CD4-positive, alpha-beta memory T cell (primary cell): ENCODE measurements around the gene MYOCOS. TPM values are rescaled to one million over a fixed set of nuclear protein-coding genes. Genes with fewer than 3 reads are reported as not detected.

ENCODE experiments used
- CTCF ChIA-PET: fragments of 350-600 bp; sonication (Branson Sonifier 250); formaldehyde crosslinking; loops from one replicate; lab custom pipeline; 2021; ENCODE audit warnings: inconsistent platforms; ENCODE audit not compliant: partially characterized antibody; lab: Charles Lee
- POLR2A ChIA-PET: fragments of 350-600 bp; sonication (Branson Sonifier 250); formaldehyde crosslinking; loops from one replicate; lab custom pipeline; 2021; ENCODE audit not compliant: partially characterized antibody; lab: Charles Lee
- DNase-seq, 5 donors: peaks; one replicate each; pipeline versions ENCODE4 v3.0.0 to v3.0.0-alpha.2; 2020 to 2022; ENCODE audit warnings: mixed read lengths in 1 of 5
- H3K27ac ChIP-seq: one replicate; pipeline ENCODE4 v1.7.0; 2013; ENCODE audit warnings: low read depth, low read length
- H3K27me3 ChIP-seq: 2 replicates; pipeline ENCODE4 v1.7.0; 2013; ENCODE audit warnings: mild to moderate bottlenecking, low read length, moderate library complexity; ENCODE audit not compliant: insufficient read depth
- H3K36me3 ChIP-seq: 2 replicates; pipeline ENCODE4 v1.7.0; 2013; ENCODE audit warnings: mild to moderate bottlenecking, low read length, moderate library complexity; ENCODE audit not compliant: insufficient read depth
- H3K4me1 ChIP-seq: 2 replicates; pipeline ENCODE4 v1.7.0; 2013; ENCODE audit warnings: mild to moderate bottlenecking, low read length, moderate library complexity; ENCODE audit not compliant: insufficient read depth
- H3K4me3 ChIP-seq, 2 donors: one replicate each; pipeline ENCODE4 v1.7.0; 2013; ENCODE audit warnings: low read length in 2 of 2, mild to moderate bottlenecking in 1 of 2
- H3K9me3 ChIP-seq, 2 donors: one replicate each; pipeline ENCODE4 v1.7.0; 2013; ENCODE audit warnings: low read length in 2 of 2, control low read depth in 1 of 2; ENCODE audit not compliant: control insufficient read depth in 1 of 2
- H3K27ac Mint-ChIP-seq, 7 donors: one replicate each; pipeline ENCODE4 v1.8.0; 2020 to 2021; ENCODE audit warnings: mixed read lengths in 7 of 7, mild to moderate bottlenecking in 6 of 7, inconsistent platforms in 3 of 7, moderate library complexity in 3 of 7
- H3K27me3 Mint-ChIP-seq, 2 donors: one replicate each; pipeline ENCODE4 v1.8.0; 2020 to 2021; ENCODE audit warnings: mixed read lengths in 2 of 2
- H3K36me3 Mint-ChIP-seq, 2 donors: one replicate each; pipeline ENCODE4 v1.8.0; 2020 to 2021; ENCODE audit warnings: mixed read lengths in 2 of 2, inconsistent platforms in 1 of 2, mild to moderate bottlenecking in 1 of 2
- H3K4me1 Mint-ChIP-seq, 4 donors: one replicate each; pipeline ENCODE4 v1.8.0; 2020 to 2021; ENCODE audit warnings: mixed read lengths in 4 of 4, mild to moderate bottlenecking in 1 of 4
- H3K4me3 Mint-ChIP-seq, 8 donors: one replicate each; pipeline ENCODE4 v1.8.0; 2020 to 2021; ENCODE audit warnings: mixed read lengths in 8 of 8, mild to moderate bottlenecking in 7 of 8, moderate library complexity in 6 of 8, inconsistent platforms in 3 of 8
- H3K9me3 Mint-ChIP-seq, 8 donors: one replicate each; pipeline ENCODE4 v1.8.0; 2020 to 2021; ENCODE audit warnings: mixed read lengths in 8 of 8, mild to moderate bottlenecking in 5 of 8, inconsistent platforms in 3 of 8, moderate library complexity in 1 of 8
- intact Hi-C: fragments of 100-400 bp; cut with micrococcal nuclease; formaldehyde crosslinking; loops from one replicate; pipeline ENCODE4 v1.15.1; 2023
- polyA plus RNA-seq, 2 donors: library from polyadenylated mRNA; unstranded; fragments of 300-500 nt; fragmentation: Illumina TruSeq; gene quantifications; one replicate each; pipeline ENCODE4 v1.2.3, GENCODE V29; 2021
- total RNA-seq, 2 experiments: library from RNA; stranded (reverse); gene quantifications; one replicate each; pipeline ENCODE4 v1.2.3, GENCODE V29; 2021

The MYOCOS gene
- total and polyA plus RNA-seq, 4 experiments from 2014 or later = 0.20 to 0.22 TPM; not detected in 2

DNA sequence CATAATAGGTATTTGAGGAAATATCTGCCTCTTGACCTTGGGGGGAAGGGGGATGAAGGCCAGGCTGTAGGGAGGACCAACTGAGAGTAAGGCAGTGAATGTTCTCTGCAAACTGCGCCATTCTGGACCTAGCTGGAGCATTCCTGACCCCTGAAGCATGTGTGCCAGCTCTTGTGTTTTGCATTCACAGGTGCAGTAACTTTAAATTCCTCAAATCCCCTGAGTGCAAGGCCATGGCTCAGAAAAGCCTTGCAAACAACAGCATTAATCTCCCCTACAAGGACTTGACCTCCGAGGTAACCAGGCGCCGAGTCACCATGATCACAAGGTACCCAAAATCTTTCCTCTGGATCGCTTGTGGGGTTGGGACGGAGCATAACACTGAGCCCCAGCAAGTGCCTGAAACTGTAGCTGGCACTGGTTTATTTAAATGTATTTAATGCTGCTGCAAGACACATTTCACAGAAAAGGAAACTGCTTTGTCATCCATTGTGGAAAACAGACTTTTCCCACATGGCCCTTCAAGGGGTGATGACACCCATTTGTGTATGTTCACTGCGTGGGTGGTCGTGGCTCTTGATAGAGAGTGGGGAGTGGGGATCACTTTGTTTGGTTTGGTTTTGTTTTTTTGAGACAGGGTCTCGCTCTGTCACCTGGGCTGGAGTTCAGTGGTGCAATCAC, 1.7 kb downstream of the MYOCOS start:
- POLR2A ChIA-PET = no interaction called here
- no peaks in the 10 kb centered on the region for H3K9me3 ChIP-seq
- no peak overlapping the region for H3K4me3 ChIP-seq
- H3K27me3 ChIP-seq = no peaks in the 10 kb centered on the region
- no peaks in the 10 kb centered on the region for H3K4me1 Mint-ChIP-seq
- H3K36me3 ChIP-seq = no peaks in the 10 kb centered on the region
- H3K9me3 Mint-ChIP-seq = no peaks in the 10 kb centered on the region
- H3K27ac ChIP-seq = no peak overlapping the region
- H3K27ac Mint-ChIP-seq = no peak overlapping the region
- no peak for DNase-seq
- H3K27me3 Mint-ChIP-seq = peaks cover 4 to 10% of the 10 kb centered on the region in 2 donors
- intact Hi-C loops = no loop called here
- no peaks in the 10 kb centered on the region for H3K36me3 Mint-ChIP-seq
- no peaks in the 10 kb centered on the region for H3K4me1 ChIP-seq
- H3K4me3 Mint-ChIP-seq = no peak overlapping the region
- CTCF ChIA-PET = no interaction called here

DNA sequence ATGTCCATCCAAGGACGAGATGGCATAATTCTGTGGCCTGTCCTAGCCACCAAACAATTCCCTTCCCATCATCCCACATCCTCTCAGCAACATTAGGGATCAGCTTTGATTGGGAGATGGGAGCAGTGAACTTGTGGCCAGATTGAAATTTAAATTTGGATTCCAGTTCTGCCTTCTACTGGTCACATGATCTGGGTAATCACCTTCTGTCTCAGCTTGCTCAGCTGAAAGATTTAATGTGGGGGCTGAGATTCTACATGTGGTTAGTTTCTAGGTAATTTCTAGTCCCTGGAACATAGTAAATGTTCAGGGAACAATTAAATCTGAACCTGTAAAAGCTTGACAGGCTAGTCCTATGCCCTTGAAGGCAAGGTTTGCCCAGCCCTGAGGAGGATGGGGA, 3.2 kb downstream of the MYOCOS start:
- Mint-ChIP-seq H3K4me3 (no peak overlapping the region), H3K9me3 (no peaks in the 10 kb centered on the region), H3K27me3 (peaks cover 8 to 19% of the 10 kb centered on the region in 2 donors), H3K27ac (no peak overlapping the region), H3K4me1 (no peaks in the 10 kb centered on the region), H3K36me3 (no peaks in the 10 kb centered on the region)
- H3K4me3 ChIP-seq = no peak overlapping the region
- H3K36me3 ChIP-seq = no peaks in the 10 kb centered on the region
- no peak overlapping the region for H3K27ac ChIP-seq
- no peaks in the 10 kb centered on the region for H3K27me3 ChIP-seq
- intact Hi-C loops = no loop called here
- POLR2A ChIA-PET = no interaction called here
- CTCF ChIA-PET = no interaction called here
- no peaks in the 10 kb centered on the region for H3K9me3 ChIP-seq
- DNase-seq = no peak
- H3K4me1 ChIP-seq = no peaks in the 10 kb centered on the region

DNA sequence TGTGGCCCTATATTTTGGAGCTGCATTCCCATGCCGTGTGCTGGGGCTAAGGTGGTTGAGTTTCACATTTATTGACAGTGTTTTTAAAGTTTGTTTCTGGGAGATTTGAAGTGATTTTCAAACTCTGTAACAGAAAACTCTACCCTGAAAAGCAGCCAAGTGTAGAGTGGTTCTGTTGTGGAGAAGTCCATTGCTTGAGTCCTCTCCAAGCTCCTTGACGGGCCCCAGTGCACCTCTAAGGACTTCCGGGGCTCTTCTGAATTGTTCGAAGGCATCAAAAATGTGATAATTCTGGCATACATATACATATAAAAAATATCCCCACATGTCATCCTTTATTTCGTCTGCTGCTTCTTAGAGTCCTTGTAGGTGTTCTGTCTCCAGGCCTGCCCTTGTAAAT, 5.0 kb downstream of the MYOCOS start:
- no peak for DNase-seq
- Histone ChIP-seq H3K4me1 (no peaks in the 10 kb centered on the region), H3K9me3 (no peaks in the 10 kb centered on the region), H3K36me3 (no peaks in the 10 kb centered on the region), H3K27me3 (no peaks in the 10 kb centered on the region), H3K27ac (no peak overlapping the region), H3K4me3 (no peak overlapping the region)
- Mint-ChIP-seq H3K36me3 (no peaks in the 10 kb centered on the region), H3K4me1 (no peaks in the 10 kb centered on the region), H3K4me3 (no peak overlapping the region), H3K9me3 (peaks cover 0 to under 1% (median 0%) of the 10 kb centered on the region in 8 donors), H3K27ac (no peak overlapping the region), H3K27me3 (peaks cover 12 to 26% of the 10 kb centered on the region in 2 donors)
- ChIA-PET POLR2A (no interaction called here), CTCF (no interaction called here)
- intact Hi-C loops = no loop called here

DNA sequence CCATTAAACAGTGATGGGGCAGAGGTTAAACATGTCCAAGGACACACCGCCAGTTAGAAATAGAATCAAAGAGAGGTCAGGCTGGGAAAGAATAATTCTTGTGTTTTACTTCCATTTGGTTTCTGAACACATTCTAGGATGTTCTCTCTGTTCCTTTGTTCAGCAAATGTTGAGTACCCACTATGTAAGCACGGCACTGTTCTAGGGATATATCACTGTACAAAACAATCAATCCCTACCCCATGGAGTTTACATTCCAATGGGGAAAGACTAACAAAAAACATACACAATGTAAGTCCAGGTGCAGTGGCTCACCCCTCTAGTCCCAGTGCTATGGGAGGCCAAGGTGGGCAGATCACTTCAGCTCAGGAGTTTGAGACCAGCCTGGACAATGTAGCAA, 6.2 kb downstream of the MYOCOS start:
- no peaks in the 10 kb centered on the region for H3K4me1 ChIP-seq
- no peaks in the 10 kb centered on the region for H3K27me3 ChIP-seq
- ChIA-PET POLR2A (interaction anchor here (0.7 kb wide), 1 partner anchor 48 kb away, joined by 3 read pairs; no protein-coding TSS in a partner anchor), CTCF (interaction anchor here (1.2 kb wide), 1 partner anchor 358 kb away, joined by 3 read pairs; no protein-coding TSS in a partner anchor)
- no peak overlapping the region for H3K27ac ChIP-seq
- intact Hi-C loops = no loop called here
- no peak overlapping the region for H3K4me3 ChIP-seq
- H3K27me3 Mint-ChIP-seq = peaks cover 11 to 28% of the 10 kb centered on the region in 2 donors
- H3K9me3 ChIP-seq = no peaks in the 10 kb centered on the region
- H3K4me1 Mint-ChIP-seq = no peaks in the 10 kb centered on the region
- H3K9me3 Mint-ChIP-seq = peaks cover 0 to 2% (median 0%) of the 10 kb centered on the region in 8 donors
- H3K36me3 Mint-ChIP-seq = no peaks in the 10 kb centered on the region
- no peak for DNase-seq
- no peaks in the 10 kb centered on the region for H3K36me3 ChIP-seq
- no peak overlapping the region for H3K4me3 Mint-ChIP-seq
- no peak overlapping the region for H3K27ac Mint-ChIP-seq

- Mint-ChIP-seq H3K36me3 (no peaks in the 10 kb centered on the region), H3K27me3 (peaks cover 9 to 16% of the 10 kb centered on the region in 2 donors), H3K9me3 (peaks cover 0 to 2% (median 0%) of the 10 kb centered on the region in 8 donors), H3K4me1 (peaks cover 0 to 1% (median 0%) of the 10 kb centered on the region in 4 donors), H3K27ac (no peak overlapping the region), H3K4me3 (no peak overlapping the region)
- CTCF ChIA-PET = interaction anchor here (0.7 to 2.1 kb wide), 2 partner anchors 9 to 150 kb away, joined by 3 to 7 read pairs; partner anchors contain the start of gene PRRC2C
- POLR2A ChIA-PET = no interaction called here
- H3K4me1 ChIP-seq = no peaks in the 10 kb centered on the region
- no peak overlapping the region for H3K27ac ChIP-seq
- H3K36me3 ChIP-seq = no peaks in the 10 kb centered on the region
- DNase-seq = no peak
- H3K9me3 ChIP-seq = no peaks in the 10 kb centered on the region
- intact Hi-C loops = no loop called here
- H3K27me3 ChIP-seq = no peaks in the 10 kb centered on the region
- no peak overlapping the region for H3K4me3 ChIP-seq
Measured at GRCh38 chr1:171635661-171636060, 13.6 kb downstream of the MYOCOS start.

DNA sequence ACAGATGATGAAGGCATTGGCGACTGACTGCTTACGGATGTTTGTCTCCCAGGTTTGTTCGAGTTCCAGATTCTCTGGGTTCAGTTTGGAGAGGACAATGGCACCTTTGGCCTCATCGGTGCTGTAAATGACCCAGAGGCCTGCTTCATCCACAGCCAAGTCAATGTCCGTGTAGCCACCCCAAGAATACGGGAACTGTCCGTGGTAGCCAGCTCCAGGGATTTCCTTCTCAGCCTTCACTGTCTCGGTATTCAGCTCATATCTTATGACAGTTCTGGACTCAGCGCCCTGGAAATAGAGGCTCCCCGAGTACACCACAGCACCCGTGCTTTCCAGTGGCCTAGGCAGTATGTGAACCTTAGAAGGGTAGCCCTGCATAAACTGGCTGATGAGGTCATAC, 14.1 kb downstream of the MYOCOS start:
- H3K36me3 ChIP-seq = no peaks in the 10 kb centered on the region
- ChIA-PET POLR2A (no interaction called here), CTCF (interaction anchor here (2.1 kb wide), 1 partner anchor 9 kb away, joined by 7 read pairs; no protein-coding TSS in a partner anchor)
- H3K9me3 ChIP-seq = no peaks in the 10 kb centered on the region
- H3K27me3 ChIP-seq = no peaks in the 10 kb centered on the region
- Mint-ChIP-seq H3K36me3 (no peaks in the 10 kb centered on the region), H3K27ac (no peak overlapping the region), H3K27me3 (peaks cover 10 to 16% of the 10 kb centered on the region in 2 donors), H3K4me3 (no peak overlapping the region), H3K4me1 (peaks cover 0 to 1% (median 0%) of the 10 kb centered on the region in 4 donors), H3K9me3 (peaks cover 0 to 2% (median 0%) of the 10 kb centered on the region in 8 donors)
- DNase-seq = no peak
- H3K27ac ChIP-seq = no peak overlapping the region
- intact Hi-C loops = no loop called here
- H3K4me3 ChIP-seq = no peak overlapping the region
- H3K4me1 ChIP-seq = no peaks in the 10 kb centered on the region

GRCh38 chr1:171637928-171638576, 16.0 kb downstream of the MYOCOS start:
- Mint-ChIP-seq H3K4me1 (peaks cover 0 to 1% (median 0%) of the 10 kb centered on the region in 4 donors), H3K36me3 (no peaks in the 10 kb centered on the region), H3K27me3 (peaks cover 5 to 11% of the 10 kb centered on the region in 2 donors), H3K27ac (no peak overlapping the region), H3K4me3 (no peak overlapping the region), H3K9me3 (no peaks in the 10 kb centered on the region)
- intact Hi-C loops = no loop called here
- Histone ChIP-seq H3K4me1 (no peaks in the 10 kb centered on the region), H3K9me3 (no peaks in the 10 kb centered on the region), H3K27ac (no peak overlapping the region), H3K36me3 (no peaks in the 10 kb centered on the region), H3K27me3 (no peaks in the 10 kb centered on the region), H3K4me3 (no peak overlapping the region)
- POLR2A ChIA-PET = no interaction called here
- CTCF ChIA-PET = no interaction called here
- no peak for DNase-seq
